Measurements from ENCODE around the gene PHF21A.

DNA sequence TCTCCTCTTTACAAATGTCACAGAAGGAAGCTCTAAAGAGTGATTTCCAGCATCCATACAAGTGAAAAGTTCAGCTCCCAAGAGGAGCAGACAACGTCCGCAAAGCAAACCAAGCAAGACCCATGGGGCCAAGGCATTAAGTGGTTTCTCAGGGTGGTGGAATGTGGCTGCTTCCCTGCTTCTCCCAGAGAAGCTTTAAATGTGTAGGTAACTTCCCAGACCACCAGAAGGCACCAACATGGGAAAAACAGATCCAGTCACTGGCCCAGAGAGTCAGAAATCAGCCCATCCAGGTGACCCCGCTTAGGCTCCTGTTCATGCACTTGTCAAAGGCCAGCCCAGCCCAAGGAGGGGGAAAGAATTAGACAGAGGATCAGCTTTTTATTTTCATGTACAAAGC lies 13.3 kb upstream of the PHF21A start:
- no peak for TF ChIP-seq POLR2A (IDR thresholded peaks at IDR 0.05)
- TF ChIP-seq, protein P1, sequence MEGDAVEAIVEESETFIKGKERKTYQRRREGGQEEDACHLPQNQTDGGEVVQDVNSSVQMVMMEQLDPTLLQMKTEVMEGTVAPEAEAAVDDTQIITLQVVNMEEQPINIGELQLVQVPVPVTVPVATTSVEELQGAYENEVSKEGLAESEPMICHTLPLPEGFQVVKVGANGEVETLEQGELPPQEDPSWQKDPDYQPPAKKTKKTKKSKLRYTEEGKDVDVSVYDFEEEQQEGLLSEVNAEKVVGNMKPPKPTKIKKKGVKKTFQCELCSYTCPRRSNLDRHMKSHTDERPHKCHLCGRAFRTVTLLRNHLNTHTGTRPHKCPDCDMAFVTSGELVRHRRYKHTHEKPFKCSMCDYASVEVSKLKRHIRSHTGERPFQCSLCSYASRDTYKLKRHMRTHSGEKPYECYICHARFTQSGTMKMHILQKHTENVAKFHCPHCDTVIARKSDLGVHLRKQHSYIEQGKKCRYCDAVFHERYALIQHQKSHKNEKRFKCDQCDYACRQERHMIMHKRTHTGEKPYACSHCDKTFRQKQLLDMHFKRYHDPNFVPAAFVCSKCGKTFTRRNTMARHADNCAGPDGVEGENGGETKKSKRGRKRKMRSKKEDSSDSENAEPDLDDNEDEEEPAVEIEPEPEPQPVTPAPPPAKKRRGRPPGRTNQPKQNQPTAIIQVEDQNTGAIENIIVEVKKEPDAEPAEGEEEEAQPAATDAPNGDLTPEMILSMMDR (IDR thresholded peaks at IDR 0.05) = no peak

Measured in uterus (tissue), 2 donors.